ENCODE data around the gene USP37.
A peak's percentile ranks its signal among the peaks of the same experiment; 100 is the strongest.

The USP37 gene

GRCh38 chr2:218501665-218502064 is 66.5 kb downstream of the USP37 start:
- ATAC-seq, result peak; percentile 92
- no peak for TF ChIP-seq CSRNP3 (CRISPR knock-in tag; IDR thresholded peaks at IDR 0.05)
- no peak for TF ChIP-seq ISL1 (CRISPR knock-in tag; IDR thresholded peaks at IDR 0.05)
- TF ChIP-seq ZFP30 (CRISPR knock-in tag; IDR thresholded peaks at IDR 0.05), result no peak
- TF ChIP-seq PPARA (CRISPR knock-in tag; IDR thresholded peaks at IDR 0.05; ENCODE audit: borderline replicate concordance), result no peak
- TF ChIP-seq ZNF70 (CRISPR knock-in tag; IDR thresholded peaks at IDR 0.05), result no peak
- TF ChIP-seq CSDC2 (CRISPR knock-in tag; IDR thresholded peaks at IDR 0.05), result no peak
- TF ChIP-seq ARNTL (CRISPR knock-in tag; IDR thresholded peaks at IDR 0.05; ENCODE audit: borderline replicate concordance, low read depth), result no peak
- no peak for TF ChIP-seq ZFP3 (CRISPR knock-in tag; IDR thresholded peaks at IDR 0.05)
- TF ChIP-seq ESRRG (CRISPR knock-in tag; IDR thresholded peaks at IDR 0.05), result no peak
- no peak for TF ChIP-seq ZC3H10 (CRISPR knock-in tag; IDR thresholded peaks at IDR 0.05)
- TF ChIP-seq POU6F1 (CRISPR knock-in tag; IDR thresholded peaks at IDR 0.05; ENCODE audit: borderline replicate concordance, low read depth), result no peak
- no peak for TF ChIP-seq SNAI2 (CRISPR knock-in tag; IDR thresholded peaks at IDR 0.05)
- no peak for TF ChIP-seq CREB5 (CRISPR knock-in tag; IDR thresholded peaks at IDR 0.05; ENCODE audit: low read depth)
- TF ChIP-seq PATZ1 (CRISPR knock-in tag; IDR thresholded peaks at IDR 0.05; ENCODE audit: borderline replicate concordance), result no peak
- TF ChIP-seq ZNF565 (CRISPR knock-in tag; conservative IDR thresholded peaks at IDR 0.05; ENCODE audit: low read depth), result no peak
- TF ChIP-seq RARB (CRISPR knock-in tag; IDR thresholded peaks at IDR 0.05), result no peak

- ATAC-seq, result no peak
These were observed 67.6 kb downstream of the USP37 start for GRCh38 chr2:218500501-218501060.

GRCh38 chr2:218485986-218486667 is 82.0 kb downstream of the USP37 start:
- ATAC-seq, result no peak
- no peak for TF ChIP-seq ISL1 (CRISPR knock-in tag; IDR thresholded peaks at IDR 0.05)
- TF ChIP-seq ZNF8 (CRISPR knock-in tag; IDR thresholded peaks at IDR 0.05), result no peak
- no peak for TF ChIP-seq CSDC2 (CRISPR knock-in tag; IDR thresholded peaks at IDR 0.05)
- no peak for TF ChIP-seq ZNF70 (CRISPR knock-in tag; IDR thresholded peaks at IDR 0.05)
- TF ChIP-seq ZFP3 (CRISPR knock-in tag; IDR thresholded peaks at IDR 0.05), result no peak
- no peak for TF ChIP-seq GLIS3 (CRISPR knock-in tag; IDR thresholded peaks at IDR 0.05)
- TF ChIP-seq TCF4 (CRISPR knock-in tag; IDR thresholded peaks at IDR 0.05; ENCODE audit: borderline replicate concordance), result no peak
- TF ChIP-seq ARNTL (CRISPR knock-in tag; IDR thresholded peaks at IDR 0.05; ENCODE audit: borderline replicate concordance, low read depth), result no peak
- TF ChIP-seq CSRNP3 (CRISPR knock-in tag; IDR thresholded peaks at IDR 0.05), result no peak
- TF ChIP-seq RARB (CRISPR knock-in tag; IDR thresholded peaks at IDR 0.05), result no peak
- no peak for TF ChIP-seq POU6F1 (CRISPR knock-in tag; IDR thresholded peaks at IDR 0.05; ENCODE audit: borderline replicate concordance, low read depth)
- TF ChIP-seq OSR1 (CRISPR knock-in tag; IDR thresholded peaks at IDR 0.05), result no peak
- no peak for TF ChIP-seq ZNF565 (CRISPR knock-in tag; conservative IDR thresholded peaks at IDR 0.05; ENCODE audit: low read depth)

More at GRCh38 chr2:218500501-218501060, 67.6 kb downstream of the USP37 start:
- no peak for TF ChIP-seq BACH2 (CRISPR knock-in tag; IDR thresholded peaks at IDR 0.05; ENCODE audit: borderline replicate concordance)

Measured in SK-N-SH treated with all-trans-retinoic acid at 6 μM for 48 hours (cell line).